Adipocyte (in vitro differentiated cells): ENCODE measurements around the gene ITPKB.
A peak's percentile ranks its signal among the peaks of the same experiment; 100 is the strongest.
"Not testable (repeated sequence)": the region's sequence is repeated elsewhere in the genome, so short reads cannot be mapped to it uniquely, and the experiment has no call there.

Experiments used
- DNase-seq: peaks from one replicate; pipeline ENCODE4 v3.0.0-alpha.2; 2015; ENCODE audit warnings: low read depth
- H3K27me3 ChIP-seq: replicated peaks from 2 replicates; pipeline ENCODE4 v1.7.0; 2013; ENCODE audit warnings: mild to moderate bottlenecking, low read length, moderate library complexity; ENCODE audit not compliant: control insufficient read depth, insufficient read depth
- H3K36me3 ChIP-seq: 2 replicates; pipeline ENCODE4 v1.7.0; 2013; ENCODE audit warnings: low read length, mild to moderate bottlenecking, moderate library complexity; ENCODE audit not compliant: control insufficient read depth, insufficient read depth, severe bottlenecking
- H3K4me1 ChIP-seq: 2 replicates; pipeline ENCODE4 v1.7.0; 2013; ENCODE audit warnings: mild to moderate bottlenecking, low read length, moderate library complexity; ENCODE audit not compliant: control insufficient read depth, insufficient read depth
- H3K4me3 ChIP-seq: 2 replicates; pipeline ENCODE4 v1.7.0; 2013; ENCODE audit warnings: mild to moderate bottlenecking, low read length, moderate library complexity
- H3K9ac ChIP-seq: 2 replicates; pipeline ENCODE4 v1.7.0; 2013; ENCODE audit warnings: mild to moderate bottlenecking, low read length, moderate library complexity
- H3K9me3 ChIP-seq: 2 replicates; pipeline ENCODE4 v1.7.0; 2013; ENCODE audit warnings: mild to moderate bottlenecking, low read length, moderate library complexity; ENCODE audit not compliant: control insufficient read depth

Gene ITPKB

GRCh38 chr1:226776975-226777374 lies 37.9 kb upstream of the ITPKB start:
- no peak overlapping the region for H3K4me3 ChIP-seq
- no peaks in the 10 kb centered on the region for H3K9me3 ChIP-seq
- H3K4me1 ChIP-seq, result peaks cover 17% of the 10 kb centered on the region
- no peaks in the 10 kb centered on the region for H3K36me3 ChIP-seq
- H3K9ac ChIP-seq, result no peak overlapping the region
- no peak for DNase-seq
- H3K27me3 ChIP-seq, result peaks cover 4% of the 10 kb centered on the region

GRCh38 chr1:226776066-226776465 lies 37.0 kb upstream of the ITPKB start:
- Histone ChIP-seq H3K4me1 (peaks cover 17% of the 10 kb centered on the region), H3K9me3 (no peaks in the 10 kb centered on the region), H3K4me3 (no peak overlapping the region), H3K9ac (no peak overlapping the region), H3K27me3 (peaks cover 3% of the 10 kb centered on the region), H3K36me3 (no peaks in the 10 kb centered on the region)
- no peak for DNase-seq

GRCh38 chr1:226772446-226773139 lies 33.5 kb upstream of the ITPKB start:
- Histone ChIP-seq H3K9me3 (no peaks in the 10 kb centered on the region), H3K4me1 (peaks cover under 1% of the 10 kb centered on the region), H3K9ac (no peak overlapping the region), H3K36me3 (no peaks in the 10 kb centered on the region), H3K4me3 (no peak overlapping the region), H3K27me3 (no peaks in the 10 kb centered on the region)
- no peak for DNase-seq

GRCh38 chr1:226767170-226767569 lies 28.1 kb upstream of the ITPKB start:
- H3K9me3 ChIP-seq, H3K36me3 ChIP-seq, DNase-seq, H3K4me1 ChIP-seq, H3K9ac ChIP-seq, H3K27me3 ChIP-seq, H3K4me3 ChIP-seq: not testable (repeated sequence)

GRCh38 chr1:226766565-226766964 lies 27.5 kb upstream of the ITPKB start:
- peaks cover 4% of the 10 kb centered on the region for H3K4me1 ChIP-seq
- no peaks in the 10 kb centered on the region for H3K36me3 ChIP-seq
- no peaks in the 10 kb centered on the region for H3K9me3 ChIP-seq
- no peaks in the 10 kb centered on the region for H3K27me3 ChIP-seq
- H3K9ac ChIP-seq, result no peak overlapping the region
- no peak overlapping the region for H3K4me3 ChIP-seq
- DNase-seq, result no peak

GRCh38 chr1:226764533-226764932 lies 25.5 kb upstream of the ITPKB start:
- Histone ChIP-seq H3K9ac (no peak overlapping the region), H3K4me1 (peaks cover 8% of the 10 kb centered on the region)
- DNase-seq, result no peak

GRCh38 chr1:226763905-226764264 lies 24.8 kb upstream of the ITPKB start:
- DNase-seq, result peak; percentile 60
- Histone ChIP-seq H3K9me3 (no peaks in the 10 kb centered on the region), H3K36me3 (no peaks in the 10 kb centered on the region), H3K4me1 (peaks cover 8% of the 10 kb centered on the region), H3K9ac (no peak overlapping the region), H3K4me3 (no peak overlapping the region), H3K27me3 (no peaks in the 10 kb centered on the region)

More at GRCh38 chr1:226764533-226764932, 25.5 kb upstream of the ITPKB start:
- Histone ChIP-seq H3K9me3 (no peaks in the 10 kb centered on the region), H3K4me3 (no peak overlapping the region), H3K27me3 (no peaks in the 10 kb centered on the region), H3K36me3 (no peaks in the 10 kb centered on the region)

GRCh38 chr1:226762988-226763904 lies 24.2 kb upstream of the ITPKB start:
- Histone ChIP-seq H3K9me3 (no peaks in the 10 kb centered on the region), H3K27me3 (no peaks in the 10 kb centered on the region), H3K4me3 (no peak overlapping the region), H3K4me1 (peaks cover 8% of the 10 kb centered on the region), H3K36me3 (no peaks in the 10 kb centered on the region), H3K9ac (no peak overlapping the region)
- DNase-seq, result no peak

- H3K36me3 ChIP-seq, result no peaks in the 10 kb centered on the region
- H3K9me3 ChIP-seq, result no peaks in the 10 kb centered on the region
- H3K4me3 ChIP-seq, result no peak overlapping the region
Measured at GRCh38 chr1:226762055-226762454, 23.0 kb upstream of the ITPKB start.

GRCh38 chr1:226761322-226761721 lies 22.2 kb upstream of the ITPKB start:
- Histone ChIP-seq H3K4me1 (peaks cover 8% of the 10 kb centered on the region), H3K27me3 (no peaks in the 10 kb centered on the region), H3K9me3 (no peaks in the 10 kb centered on the region), H3K4me3 (no peak overlapping the region), H3K9ac (no peak overlapping the region), H3K36me3 (no peaks in the 10 kb centered on the region)
- no peak for DNase-seq

More at GRCh38 chr1:226762055-226762454, 23.0 kb upstream of the ITPKB start:
- peaks cover 8% of the 10 kb centered on the region for H3K4me1 ChIP-seq
- DNase-seq, result no peak
- no peak overlapping the region for H3K9ac ChIP-seq
- no peaks in the 10 kb centered on the region for H3K27me3 ChIP-seq

GRCh38 chr1:226754793-226755533 lies 15.9 kb upstream of the ITPKB start:
- Histone ChIP-seq H3K4me1 (no peaks in the 10 kb centered on the region), H3K4me3 (no peak overlapping the region), H3K27me3 (peaks cover 13% of the 10 kb centered on the region), H3K9ac (no peak overlapping the region), H3K9me3 (no peaks in the 10 kb centered on the region), H3K36me3 (no peaks in the 10 kb centered on the region)
- no peak for DNase-seq
